Activated B cell treated with CpG ODN at 0.5 μM for 24 hours (primary cell): ENCODE measurements around the gene SERPINE2. TPM values are rescaled to one million over a fixed set of nuclear protein-coding genes. Genes with fewer than 3 reads are reported as not detected.

ENCODE experiments used
- ATAC-seq: fragments of 200-7000 bp; cut with Tn5 transposase; one replicate; pipeline ENCODE4 v1.10.0; 2021; ENCODE audit warnings: low read depth, mild to moderate bottlenecking, moderate library complexity
- CTCF ChIA-PET: fragments of 350-600 bp; sonication (Branson Sonifier 250); formaldehyde crosslinking; loops from one replicate; lab custom pipeline; 2021; ENCODE audit warnings: antibody characterized with exemption; lab: Charles Lee
- POLR2A ChIA-PET: fragments of 350-600 bp; sonication (Branson Sonifier 250); formaldehyde crosslinking; loops from one replicate; lab custom pipeline; 2021; ENCODE audit warnings: antibody characterized with exemption; lab: Charles Lee
- DNase-seq: peaks from one replicate; pipeline ENCODE4 v3.0.0; 2022
- H3K27ac Mint-ChIP-seq: one replicate; pipeline ENCODE4 v1.8.0; 2020; ENCODE audit warnings: mixed read lengths
- H3K27me3 Mint-ChIP-seq: one replicate; pipeline ENCODE4 v1.8.0; 2021; ENCODE audit warnings: mixed read lengths
- H3K36me3 Mint-ChIP-seq: one replicate; pipeline ENCODE4 v1.8.0; 2021; ENCODE audit warnings: low read depth, mixed read lengths
- H3K4me1 Mint-ChIP-seq: one replicate; pipeline ENCODE4 v1.8.0; 2021; ENCODE audit warnings: mixed read lengths
- H3K4me3 Mint-ChIP-seq: one replicate; pipeline ENCODE4 v1.8.0; 2020; ENCODE audit warnings: mild to moderate bottlenecking, mixed read lengths
- H3K9me3 Mint-ChIP-seq: one replicate; pipeline ENCODE4 v1.8.0; 2020; ENCODE audit warnings: mixed read lengths
- CTCF ChIP-seq: fragments of 200-600 bp; IDR thresholded peaks from one replicate; pipeline ENCODE4 v1.8.0; 2022; ENCODE audit warnings: antibody characterized with exemption, mild to moderate bottlenecking
- intact Hi-C: fragments of 100-400 bp; cut with micrococcal nuclease; formaldehyde crosslinking; loops from one replicate; pipeline ENCODE4 v1.15.1; 2024
- total RNA-seq: library from RNA; stranded (reverse); gene quantifications from 2 replicates; pipeline ENCODE4 v1.2.3, GENCODE V29; 2022

Gene SERPINE2
- total RNA-seq, 1 donor from 2014 or later, result 1.1 TPM

GRCh38 chr2:224025874-224026273 lies 13.2 kb downstream of the SERPINE2 start:
- POLR2A ChIA-PET, result interaction anchor here (1.0 to 1.2 kb wide), 4 partner anchors 13 to 188 kb away, joined by 3 to 4 read pairs (median 3); partner anchors contain the start of genes AP1S3 and SERPINE2

GRCh38 chr2:224024270-224024669 lies 14.8 kb downstream of the SERPINE2 start:
- no peak for ATAC-seq
- no peak for TF ChIP-seq CTCF
- intact Hi-C loops, result loop anchor here (2.0 to 10.0 kb wide), 2 partner anchors 129 to 185 kb away; no protein-coding TSS in a partner anchor
- Mint-ChIP-seq H3K27me3 (no peaks in the 10 kb centered on the region), H3K9me3 (no peaks in the 10 kb centered on the region), H3K4me1 (peaks cover 49% of the 10 kb centered on the region), H3K27ac (no peak overlapping the region), H3K4me3 (no peak overlapping the region), H3K36me3 (no peaks in the 10 kb centered on the region)
- DNase-seq, result no peak
- ChIA-PET POLR2A (no interaction called here), CTCF (interaction anchor here (2.6 kb wide), 1 partner anchor 31 kb away, joined by 7 read pairs; no protein-coding TSS in a partner anchor)

More at GRCh38 chr2:224025874-224026273, 13.2 kb downstream of the SERPINE2 start:
- TF ChIP-seq CTCF, result no peak
- peak overlapping the region; percentile 53 for H3K4me3 Mint-ChIP-seq
- no peaks in the 10 kb centered on the region for H3K9me3 Mint-ChIP-seq
- ATAC-seq (peak; percentile 99), DNase-seq (peak; percentile 27)
- H3K27ac Mint-ChIP-seq, result peak overlapping the region; percentile 79
- peaks cover 49% of the 10 kb centered on the region for H3K4me1 Mint-ChIP-seq
- no peaks in the 10 kb centered on the region for H3K36me3 Mint-ChIP-seq
- CTCF ChIA-PET, result interaction anchor here (2.6 kb wide), 1 partner anchor 32 kb away, joined by 7 read pairs; no protein-coding TSS in a partner anchor
- intact Hi-C loops, result loop anchor here (1.0 to 10.0 kb wide), 7 partner anchors 12 to 1015 kb away; partner anchors contain the start of gene MRPL44
- H3K27me3 Mint-ChIP-seq, result no peaks in the 10 kb centered on the region

- no peak for ATAC-seq
- H3K36me3 Mint-ChIP-seq, result no peaks in the 10 kb centered on the region
- ChIA-PET CTCF (no interaction called here), POLR2A (no interaction called here)
- DNase-seq, result no peak
- no peak for TF ChIP-seq CTCF
- intact Hi-C loops, result loop anchor here (10.0 kb wide), 1 partner anchor 128 kb away; no protein-coding TSS in a partner anchor
- no peaks in the 10 kb centered on the region for H3K27me3 Mint-ChIP-seq
- no peaks in the 10 kb centered on the region for H3K9me3 Mint-ChIP-seq
- H3K27ac Mint-ChIP-seq, result peak overlapping the region; percentile 30
- no peak overlapping the region for H3K4me3 Mint-ChIP-seq
- peaks cover 49% of the 10 kb centered on the region for H3K4me1 Mint-ChIP-seq
These were observed 15.9 kb downstream of the SERPINE2 start for GRCh38 chr2:224023188-224023587.

- H3K27ac Mint-ChIP-seq, result no peak overlapping the region
- ATAC-seq (no peak), DNase-seq (no peak)
- POLR2A ChIA-PET, result no interaction called here
- H3K4me3 Mint-ChIP-seq, result no peak overlapping the region
- no peaks in the 10 kb centered on the region for H3K9me3 Mint-ChIP-seq
- TF ChIP-seq CTCF, result no peak
- no peaks in the 10 kb centered on the region for H3K36me3 Mint-ChIP-seq
- CTCF ChIA-PET, result no interaction called here
- H3K27me3 Mint-ChIP-seq, result no peaks in the 10 kb centered on the region
- intact Hi-C loops, result loop anchor here (10.0 kb wide), 1 partner anchor 128 kb away; no protein-coding TSS in a partner anchor
- H3K4me1 Mint-ChIP-seq, result peaks cover 42% of the 10 kb centered on the region
These were observed 16.6 kb downstream of the SERPINE2 start for GRCh38 chr2:224022486-224022885.

GRCh38 chr2:224020523-224020922 lies 18.6 kb downstream of the SERPINE2 start:
- no peak for TF ChIP-seq CTCF
- Mint-ChIP-seq H3K27me3 (no peaks in the 10 kb centered on the region), H3K4me1 (peaks cover 23% of the 10 kb centered on the region), H3K27ac (no peak overlapping the region), H3K36me3 (no peaks in the 10 kb centered on the region), H3K9me3 (no peaks in the 10 kb centered on the region), H3K4me3 (no peak overlapping the region)
- DNase-seq, result no peak
- ChIA-PET POLR2A (no interaction called here), CTCF (no interaction called here)
- no peak for ATAC-seq
- intact Hi-C loops, result loop anchor here (10.0 kb wide), 1 partner anchor 126 kb away; no protein-coding TSS in a partner anchor
